C4-2B (cell line): ENCODE measurements around the gene MEAF6.
A peak's percentile ranks its signal among the peaks of the same experiment; 100 is the strongest.
"Not testable (repeated sequence)": the region's sequence is repeated elsewhere in the genome, so short reads cannot be mapped to it uniquely, and the experiment has no call there.

Experiments
- H3K27ac ChIP-seq: fragments of 450-650 bp; 2 replicates; pipeline ENCODE4 v1.5.1; 2017
- CTCF ChIP-seq: fragments of 450-650 bp; conservative IDR thresholded peaks from 2 replicates; pipeline ENCODE4 v1.5.1; 2017; ENCODE audit warnings: mild to moderate bottlenecking
- ZFX ChIP-seq: fragments of 450-650 bp; IDR thresholded peaks from 2 replicates; pipeline ENCODE4 v1.6.1; 2017

The MEAF6 gene

GRCh38 chr1:37540036-37540785 is 25.6 kb upstream of the MEAF6 start:
- TF ChIP-seq CTCF (no peak), ZFX (no peak)
- no peak overlapping the region for H3K27ac ChIP-seq

- H3K27ac ChIP-seq = not testable (repeated sequence)
Observed at GRCh38 chr1:37539154-37539553, 24.6 kb upstream of the MEAF6 start.

DNA sequence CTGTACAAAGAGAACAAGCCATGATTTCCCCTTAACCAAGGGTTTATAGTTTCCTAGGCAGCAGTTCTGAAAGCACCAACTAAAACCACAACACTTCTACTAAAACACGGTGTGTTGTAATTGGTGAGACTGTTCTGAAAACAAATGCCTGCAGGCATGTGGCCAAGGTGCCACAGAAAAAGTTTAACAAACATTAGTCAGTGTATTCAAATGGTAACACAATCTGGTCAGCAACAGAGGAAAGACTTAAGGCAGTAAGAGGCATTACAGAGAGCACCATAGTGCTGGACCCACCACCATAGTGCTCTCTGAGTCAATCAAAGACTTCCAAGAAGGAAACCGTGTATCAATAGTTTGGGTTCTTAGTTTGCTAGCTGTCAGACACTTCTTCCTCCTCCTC is 22.8 kb upstream of the MEAF6 start:
- no peak for TF ChIP-seq ZFX
- no peak for TF ChIP-seq CTCF
- no peak overlapping the region for H3K27ac ChIP-seq

GRCh38 chr1:37533317-37534093 is 18.9 kb upstream of the MEAF6 start:
- TF ChIP-seq ZFX = no peak
- peak overlapping the region; percentile 71; the same call in 1 of the 2 replicates for H3K27ac ChIP-seq

DNA sequence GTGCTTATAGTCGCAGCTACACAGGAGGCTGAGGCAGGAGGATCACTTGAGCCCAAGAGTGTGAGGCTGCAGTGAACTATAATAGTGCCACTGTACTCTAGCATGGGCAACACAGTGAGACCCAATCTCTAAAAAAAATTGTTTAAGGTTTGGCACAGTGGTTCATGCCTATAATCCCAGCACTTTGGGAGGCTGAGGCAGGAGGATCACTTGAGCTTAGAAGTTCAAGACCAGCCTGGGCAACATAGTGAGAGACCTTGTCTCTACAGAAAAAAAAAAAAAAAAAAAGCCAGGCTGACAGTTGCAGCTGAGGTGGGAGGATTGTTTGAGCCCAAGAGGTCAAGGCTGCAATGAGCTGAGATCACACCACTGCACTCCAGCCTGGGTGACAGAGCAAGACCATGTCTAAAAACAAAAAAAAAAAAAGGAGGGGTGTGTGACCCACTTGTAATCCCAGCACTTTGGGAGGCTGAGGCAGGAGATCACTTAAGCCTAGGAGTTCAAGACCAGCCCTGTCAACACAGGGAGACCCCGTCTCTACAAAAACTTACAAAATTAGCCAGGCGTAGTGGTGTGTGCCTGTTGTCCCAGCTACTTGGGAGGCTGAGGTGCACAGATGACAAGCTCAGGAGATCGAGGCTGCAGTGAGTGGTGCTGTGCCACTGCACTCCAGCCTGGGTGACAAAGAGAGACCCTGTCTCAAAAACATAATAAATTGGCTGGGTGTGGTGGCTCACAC is 18.0 kb upstream of the MEAF6 start:
- H3K27ac ChIP-seq = peak overlapping the region; percentile 71; the same call in 1 of the 2 replicates

DNA sequence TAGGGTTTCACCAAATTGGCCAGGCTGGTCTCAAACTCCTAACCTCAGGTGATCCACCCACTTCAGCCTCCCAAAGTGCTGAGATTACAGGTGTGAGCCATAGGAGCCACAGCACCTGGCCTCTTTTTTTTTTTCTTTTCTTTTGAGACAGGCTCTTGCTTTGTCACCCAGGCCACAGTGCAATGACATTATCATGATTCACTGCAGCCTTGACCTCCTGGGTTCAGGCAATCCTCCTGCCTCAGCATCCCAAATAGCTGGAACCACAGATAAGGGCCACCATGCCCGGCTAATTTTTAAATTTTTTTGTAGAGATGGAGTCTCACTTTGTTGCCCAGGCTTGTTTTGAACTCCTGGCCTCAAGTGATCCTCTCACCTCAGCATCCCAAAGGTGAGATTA is 15.3 kb upstream of the MEAF6 start:
- not testable (repeated sequence) for H3K27ac ChIP-seq

- H3K27ac ChIP-seq = no peak overlapping the region
- TF ChIP-seq ZFX (no peak), CTCF (no peak)
Observed at GRCh38 chr1:37519613-37520012, 5.0 kb upstream of the MEAF6 start.

DNA sequence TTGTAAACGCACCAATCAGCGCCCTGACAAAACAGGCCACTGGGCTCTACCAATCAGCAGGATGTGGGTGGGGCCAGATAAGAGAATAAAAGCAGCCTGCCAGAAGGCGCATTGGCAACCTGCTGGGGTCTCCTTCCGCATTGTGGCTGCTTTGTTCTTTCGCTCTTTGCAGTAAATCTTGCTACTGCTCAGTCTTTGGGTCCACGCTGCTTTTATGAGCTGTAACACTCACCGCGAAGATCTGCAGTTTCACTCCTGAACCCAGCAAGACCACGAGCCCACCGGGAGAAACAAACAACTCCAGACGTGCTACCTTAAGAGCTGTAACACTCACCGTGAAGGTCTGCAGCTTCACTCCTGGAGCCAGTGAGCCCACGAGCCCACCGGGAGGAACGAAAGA is 4.4 kb upstream of the MEAF6 start:
- H3K27ac ChIP-seq = not testable (repeated sequence)

- H3K27ac ChIP-seq = not testable (repeated sequence)
Observed at GRCh38 chr1:37518241-37518640, 3.7 kb upstream of the MEAF6 start.

- H3K27ac ChIP-seq = no peak overlapping the region
- TF ChIP-seq CTCF (no peak), ZFX (no peak)
Observed at GRCh38 chr1:37517569-37517968, 3.0 kb upstream of the MEAF6 start.
